Neural progenitor cell (in vitro differentiated cells): ENCODE results near the gene PADI2.

Experiments
- EZH2 ChIP-seq: fragments of 200-600 bp; sonication (generic); IDR thresholded peaks from 2 replicates; pipeline ENCODE4 v1.6.1; 2017; ENCODE audit warnings: antibody characterized with exemption, mild to moderate bottlenecking, moderate library complexity
- TF ChIP-seq, protein P1 (sequence below): fragments of 200-600 bp; sonication (generic); IDR thresholded peaks from 2 replicates; pipeline ENCODE4 v1.5.1; 2017; ENCODE audit warnings: antibody characterized with exemption, mild to moderate bottlenecking

DNA sequence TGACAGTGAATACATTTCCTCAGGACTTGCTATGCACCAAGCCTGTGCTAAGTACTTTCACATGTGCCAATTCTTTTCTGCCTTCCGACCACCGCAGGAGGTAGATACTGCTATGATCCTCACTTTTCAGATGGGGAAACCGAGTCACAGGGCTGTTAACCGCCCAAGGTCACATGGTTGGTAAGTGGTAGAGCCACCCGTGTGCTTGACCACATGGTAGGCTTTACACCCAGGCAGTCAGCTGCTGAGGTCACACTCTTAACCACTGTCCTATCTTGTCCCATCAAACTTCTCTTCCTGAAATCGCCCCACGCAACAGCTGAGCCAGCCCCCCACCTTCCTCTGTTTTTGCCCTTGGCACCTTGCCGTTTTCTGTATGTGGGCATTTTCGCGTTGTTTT is 34.5 kb downstream of the PADI2 start:
- TF ChIP-seq, protein P1, sequence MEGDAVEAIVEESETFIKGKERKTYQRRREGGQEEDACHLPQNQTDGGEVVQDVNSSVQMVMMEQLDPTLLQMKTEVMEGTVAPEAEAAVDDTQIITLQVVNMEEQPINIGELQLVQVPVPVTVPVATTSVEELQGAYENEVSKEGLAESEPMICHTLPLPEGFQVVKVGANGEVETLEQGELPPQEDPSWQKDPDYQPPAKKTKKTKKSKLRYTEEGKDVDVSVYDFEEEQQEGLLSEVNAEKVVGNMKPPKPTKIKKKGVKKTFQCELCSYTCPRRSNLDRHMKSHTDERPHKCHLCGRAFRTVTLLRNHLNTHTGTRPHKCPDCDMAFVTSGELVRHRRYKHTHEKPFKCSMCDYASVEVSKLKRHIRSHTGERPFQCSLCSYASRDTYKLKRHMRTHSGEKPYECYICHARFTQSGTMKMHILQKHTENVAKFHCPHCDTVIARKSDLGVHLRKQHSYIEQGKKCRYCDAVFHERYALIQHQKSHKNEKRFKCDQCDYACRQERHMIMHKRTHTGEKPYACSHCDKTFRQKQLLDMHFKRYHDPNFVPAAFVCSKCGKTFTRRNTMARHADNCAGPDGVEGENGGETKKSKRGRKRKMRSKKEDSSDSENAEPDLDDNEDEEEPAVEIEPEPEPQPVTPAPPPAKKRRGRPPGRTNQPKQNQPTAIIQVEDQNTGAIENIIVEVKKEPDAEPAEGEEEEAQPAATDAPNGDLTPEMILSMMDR: no peak
- TF ChIP-seq EZH2: no peak
